ENCODE data around the gene SLC19A1. TPM values are rescaled to one million over a fixed set of nuclear protein-coding genes. Genes with fewer than 3 reads are reported as not detected.
A peak's percentile ranks its signal among the peaks of the same experiment; 100 is the strongest.

The SLC19A1 gene
- total RNA-seq, 4 donors from 2014 or later, result 3.3 to 27.9 (median 11.4) TPM

DNA sequence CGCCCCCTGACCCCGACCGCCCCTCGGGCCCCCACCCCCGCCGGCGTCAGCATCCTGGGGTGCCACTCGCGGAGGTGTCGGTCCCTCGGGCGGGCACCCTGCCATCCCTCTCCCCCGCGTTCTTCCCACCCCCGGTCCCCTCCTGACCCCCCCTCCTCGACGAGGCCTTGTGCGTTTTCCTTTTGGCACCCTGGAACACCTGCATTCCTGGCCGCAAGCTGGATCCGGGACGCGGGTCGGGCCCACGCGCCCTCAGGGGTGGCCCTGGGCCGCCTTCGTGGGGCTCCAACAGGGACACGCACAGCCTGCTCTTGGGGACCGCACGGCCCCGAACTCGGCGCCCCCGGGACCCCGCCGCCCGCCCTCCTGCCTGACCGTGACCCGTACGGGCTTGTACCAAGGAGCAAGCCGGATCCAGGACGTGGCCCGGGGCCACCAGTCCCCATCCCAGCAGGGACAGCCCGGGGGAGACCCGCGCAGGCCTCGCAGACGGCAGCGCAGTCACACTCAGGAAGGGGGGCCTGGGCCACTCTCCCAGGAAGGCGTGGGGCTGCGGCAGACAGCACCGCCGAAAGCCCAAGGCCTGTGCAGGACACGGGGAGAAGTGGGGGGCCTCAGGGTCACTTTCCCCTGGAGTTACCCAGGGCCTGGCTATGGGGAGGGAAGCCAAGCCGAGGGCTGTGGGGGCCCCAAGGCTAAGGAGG, 579 bp upstream of the SLC19A1 start:
- peak overlapping the region; percentile 15 to 85 (median 79) for H3K27ac ChIP-seq
- peaks cover 0 to 17% (median 10%) of the 10 kb centered on the region in 4 donors for H3K4me1 ChIP-seq
- no peaks in the 10 kb centered on the region for H3K36me3 ChIP-seq
- DNase-seq (ENCODE audit: low spot score in 2 of 2), result no peak
- H3K27me3 ChIP-seq, result no peaks in the 10 kb centered on the region
- 14 to 30% methylated on average over 4 to 26 of the region's 55 CpGs for WGBS, 2 donors
- TF ChIP-seq, protein P1, sequence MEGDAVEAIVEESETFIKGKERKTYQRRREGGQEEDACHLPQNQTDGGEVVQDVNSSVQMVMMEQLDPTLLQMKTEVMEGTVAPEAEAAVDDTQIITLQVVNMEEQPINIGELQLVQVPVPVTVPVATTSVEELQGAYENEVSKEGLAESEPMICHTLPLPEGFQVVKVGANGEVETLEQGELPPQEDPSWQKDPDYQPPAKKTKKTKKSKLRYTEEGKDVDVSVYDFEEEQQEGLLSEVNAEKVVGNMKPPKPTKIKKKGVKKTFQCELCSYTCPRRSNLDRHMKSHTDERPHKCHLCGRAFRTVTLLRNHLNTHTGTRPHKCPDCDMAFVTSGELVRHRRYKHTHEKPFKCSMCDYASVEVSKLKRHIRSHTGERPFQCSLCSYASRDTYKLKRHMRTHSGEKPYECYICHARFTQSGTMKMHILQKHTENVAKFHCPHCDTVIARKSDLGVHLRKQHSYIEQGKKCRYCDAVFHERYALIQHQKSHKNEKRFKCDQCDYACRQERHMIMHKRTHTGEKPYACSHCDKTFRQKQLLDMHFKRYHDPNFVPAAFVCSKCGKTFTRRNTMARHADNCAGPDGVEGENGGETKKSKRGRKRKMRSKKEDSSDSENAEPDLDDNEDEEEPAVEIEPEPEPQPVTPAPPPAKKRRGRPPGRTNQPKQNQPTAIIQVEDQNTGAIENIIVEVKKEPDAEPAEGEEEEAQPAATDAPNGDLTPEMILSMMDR (IDR thresholded peaks at IDR 0.05), result no peak
- TF ChIP-seq POLR2A (IDR thresholded peaks at IDR 0.05), result no peak
- no peak for TF ChIP-seq EP300 (IDR thresholded peaks at IDR 0.05)
- no peaks in the 10 kb centered on the region for H3K9me3 ChIP-seq
- peak overlapping the region; percentile 35 to 80 (median 64) for H3K4me3 ChIP-seq

DNA sequence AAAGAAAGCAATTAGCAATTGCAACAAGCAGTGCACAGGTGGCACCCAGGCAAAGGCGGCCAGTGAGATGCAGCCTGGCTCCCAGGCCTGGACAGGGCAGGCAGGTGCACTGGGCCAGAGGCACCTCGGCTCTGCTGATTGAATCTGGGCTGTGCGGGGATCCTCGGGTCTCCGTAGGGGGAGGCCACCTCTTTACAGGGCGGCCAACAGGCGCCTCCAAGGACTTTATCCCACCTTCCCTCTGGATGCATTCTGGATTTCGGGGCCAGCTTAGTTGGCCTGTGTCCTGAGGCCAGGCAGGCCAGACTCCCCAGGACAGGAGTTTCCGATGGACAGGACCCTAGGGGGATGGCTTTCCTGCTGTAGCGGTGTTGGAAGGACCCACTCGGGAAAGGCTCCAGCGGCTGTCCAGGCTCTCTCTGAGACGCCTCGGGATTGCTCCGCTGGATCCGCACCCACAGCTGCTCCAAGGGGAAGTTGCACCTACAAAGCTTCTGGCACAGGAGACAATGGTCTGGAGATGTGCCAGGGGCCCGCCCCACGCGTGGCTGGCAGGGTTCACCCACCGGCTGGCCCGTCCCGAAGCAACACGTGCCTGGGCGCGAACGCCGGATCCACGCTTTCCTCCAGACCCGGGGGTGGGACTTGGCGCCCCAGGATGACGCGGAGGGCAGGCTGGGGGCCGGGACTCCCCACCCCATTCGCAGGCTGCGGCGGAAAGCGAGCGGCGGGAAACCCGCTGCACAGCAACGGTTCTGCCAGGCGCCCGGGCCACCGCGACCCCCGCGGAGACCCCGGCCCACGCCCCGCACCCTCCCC, 810 bp downstream of the SLC19A1 start:
- peak; percentile 52 to 57 for DNase-seq (ENCODE audit: low spot score in 2 of 2)
- peaks cover 0 to 8% (median 0%) of the 10 kb centered on the region in 3 donors for H3K36me3 ChIP-seq
- H3K27ac ChIP-seq, result peak overlapping the region in 3 of 4 donors; percentile 15 to 85 (median 84)
- peak overlapping the region; percentile 39 to 80 (median 64) for H3K4me3 ChIP-seq
- no peaks in the 10 kb centered on the region for H3K9me3 ChIP-seq
- 24 to 27% methylated on average over 18 to 30 of the region's 50 CpGs for WGBS, 2 donors
- TF ChIP-seq, protein P1 (IDR thresholded peaks at IDR 0.05), result no peak
- TF ChIP-seq EP300 (IDR thresholded peaks at IDR 0.05), result peak in 1 of 2 donors; percentile 53
- no peak for TF ChIP-seq POLR2A (IDR thresholded peaks at IDR 0.05)
- H3K4me1 ChIP-seq, result peaks cover 0 to 17% (median 10%) of the 10 kb centered on the region in 4 donors
- no peaks in the 10 kb centered on the region for H3K27me3 ChIP-seq

DNA sequence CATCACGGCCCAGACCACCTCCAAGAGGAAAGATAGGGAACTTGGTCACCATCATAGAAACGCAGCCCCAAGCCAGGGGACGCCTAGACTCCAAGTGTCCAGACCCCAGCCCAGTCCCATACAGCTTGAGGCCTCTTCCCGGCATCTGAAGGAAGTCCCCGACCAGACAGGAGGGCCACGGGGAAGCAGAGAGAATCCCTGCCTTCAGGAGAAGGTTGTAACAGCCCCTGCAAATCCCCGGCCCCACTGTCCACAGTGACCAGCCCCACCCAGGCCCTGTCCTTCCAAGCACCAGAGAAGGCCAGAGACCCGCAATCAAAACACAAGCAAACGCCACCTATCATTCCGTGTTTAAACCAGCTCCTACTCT, 1.7 kb downstream of the SLC19A1 start:
- Histone ChIP-seq H3K27ac (no peak overlapping the region), H3K9me3 (no peaks in the 10 kb centered on the region), H3K4me3 (no peak overlapping the region), H3K27me3 (no peaks in the 10 kb centered on the region), H3K36me3 (peaks cover 0 to 11% (median 0%) of the 10 kb centered on the region in 3 donors), H3K4me1 (peaks cover 0 to 17% (median 10%) of the 10 kb centered on the region in 4 donors)
- WGBS, 2 donors, result 80 to 82% methylated on average over 10 of the region's 10 CpGs
- no peak for TF ChIP-seq EP300 (IDR thresholded peaks at IDR 0.05)
- no peak for TF ChIP-seq POLR2A (IDR thresholded peaks at IDR 0.05)
- TF ChIP-seq, protein P1 (IDR thresholded peaks at IDR 0.05), result no peak
- peak in 1 of 2 donors; percentile 6 for DNase-seq (ENCODE audit: low spot score in 2 of 2)

DNA sequence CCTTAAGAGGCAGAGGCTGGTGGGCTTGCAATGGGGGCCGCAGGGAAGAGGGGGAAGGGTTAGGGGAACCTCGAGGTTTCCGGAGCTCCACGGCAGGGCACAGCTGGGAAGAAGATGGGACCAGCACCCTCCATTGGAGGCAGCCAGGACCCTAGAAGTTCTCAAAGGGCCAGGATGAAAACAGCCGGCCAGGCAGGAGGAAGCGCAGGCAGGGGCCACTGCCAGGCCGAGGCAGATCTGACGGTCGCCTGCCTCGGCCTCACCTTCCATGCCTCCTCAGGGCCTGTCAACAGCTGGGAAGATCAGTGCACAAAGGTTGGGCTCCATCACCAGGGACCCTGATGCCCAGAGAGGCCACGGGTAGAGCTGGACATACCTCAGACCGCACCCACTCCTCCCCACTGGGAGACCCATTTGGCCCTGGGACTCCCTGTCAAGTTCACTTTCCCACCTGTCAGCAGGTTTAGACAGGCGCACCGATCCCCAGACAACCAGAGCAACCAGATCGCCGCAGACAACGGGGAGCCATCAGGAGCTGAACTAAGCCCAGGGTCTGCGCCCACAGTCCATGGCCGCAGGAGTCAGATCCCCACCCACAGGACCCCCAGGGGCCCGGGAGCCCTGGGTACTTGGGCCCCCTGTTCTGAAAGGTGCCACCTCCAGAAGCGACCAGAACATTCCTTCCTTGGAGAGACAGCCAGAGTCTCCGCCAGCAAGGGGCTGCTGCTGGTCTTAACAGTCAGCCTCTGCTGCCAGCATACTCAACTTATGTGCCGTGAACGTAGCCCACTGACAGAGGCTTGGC, 2.2 kb downstream of the SLC19A1 start:
- Histone ChIP-seq H3K36me3 (peaks cover 0 to 11% (median 0%) of the 10 kb centered on the region in 3 donors), H3K27ac (no peak overlapping the region), H3K4me1 (peaks cover 0 to 17% (median 10%) of the 10 kb centered on the region in 4 donors), H3K4me3 (no peak overlapping the region), H3K9me3 (no peaks in the 10 kb centered on the region), H3K27me3 (no peaks in the 10 kb centered on the region)
- 91% methylated on average over 18 to 24 of the region's 24 CpGs for WGBS, 2 donors
- DNase-seq (ENCODE audit: low spot score in 2 of 2), result peak in 1 of 2 donors; percentile 8
- TF ChIP-seq, protein P1 (IDR thresholded peaks at IDR 0.05), result no peak
- TF ChIP-seq POLR2A (IDR thresholded peaks at IDR 0.05) (no peak), EP300 (IDR thresholded peaks at IDR 0.05) (no peak)

Measured in tibial nerve (tissue), 4 donors.